ENCODE results near the gene MCEMP1.

The MCEMP1 gene

GRCh38 chr19:7676376-7676775 lies 514 bp upstream of the MCEMP1 start:
- Histone ChIP-seq H3K4me3 (ENCODE audit: low read depth in 1 of 2, low read length in 1 of 2) (peak overlapping the region; percentile 61 to 100), H3K36me3 (peaks cover 4% of the 10 kb centered on the region), H3K4me1 (ENCODE audit: control insufficient read depth in 1 of 2, insufficient read depth in 1 of 2, low read depth in 1 of 2, low read length in 1 of 2) (peaks cover 92 to 93% of the 10 kb centered on the region in 2 experiments), H3K27ac (peak overlapping the region; percentile 96), H3K27me3 (no peaks in the 10 kb centered on the region), H3K9me3 (no peaks in the 10 kb centered on the region)
- TF ChIP-seq CTCF (IDR thresholded peaks at IDR 0.05), result no peak

- Histone ChIP-seq H3K4me1 (ENCODE audit: control insufficient read depth in 1 of 2, insufficient read depth in 1 of 2, low read depth in 1 of 2, low read length in 1 of 2) (peaks cover 93 to 94% of the 10 kb centered on the region in 2 experiments), H3K27ac (peak overlapping the region; percentile 96), H3K36me3 (peaks cover 11% of the 10 kb centered on the region), H3K4me3 (ENCODE audit: low read depth in 1 of 2, low read length in 1 of 2) (peak overlapping the region; percentile 61 to 100), H3K27me3 (no peaks in the 10 kb centered on the region), H3K9me3 (no peaks in the 10 kb centered on the region)
- TF ChIP-seq CTCF (IDR thresholded peaks at IDR 0.05), result peak; percentile 25
These were observed 900 bp downstream of the MCEMP1 start for GRCh38 chr19:7677669-7678311.

GRCh38 chr19:7678971-7679751 lies 2.3 kb downstream of the MCEMP1 start:
- peak overlapping the region; percentile 96 for H3K27ac ChIP-seq
- H3K4me1 ChIP-seq (ENCODE audit: control insufficient read depth in 1 of 2, insufficient read depth in 1 of 2, low read depth in 1 of 2, low read length in 1 of 2), result peaks cover 79 to 81% of the 10 kb centered on the region in 2 experiments
- no peaks in the 10 kb centered on the region for H3K9me3 ChIP-seq
- no peaks in the 10 kb centered on the region for H3K27me3 ChIP-seq
- H3K4me3 ChIP-seq (ENCODE audit: low read depth in 1 of 2, low read length in 1 of 2), result peak overlapping the region; percentile 61 to 100
- peak; percentile 13 for TF ChIP-seq CTCF (IDR thresholded peaks at IDR 0.05)
- peaks cover 25% of the 10 kb centered on the region for H3K36me3 ChIP-seq

GRCh38 chr19:7679771-7680605 lies 3.1 kb downstream of the MCEMP1 start:
- peaks cover 71 to 73% of the 10 kb centered on the region in 2 experiments for H3K4me1 ChIP-seq (ENCODE audit: control insufficient read depth in 1 of 2, insufficient read depth in 1 of 2, low read depth in 1 of 2, low read length in 1 of 2)
- no peak for TF ChIP-seq CTCF (IDR thresholded peaks at IDR 0.05)
- no peaks in the 10 kb centered on the region for H3K27me3 ChIP-seq
- peak overlapping the region; percentile 97 to 100 for H3K4me3 ChIP-seq (ENCODE audit: low read depth in 1 of 2, low read length in 1 of 2)
- no peaks in the 10 kb centered on the region for H3K9me3 ChIP-seq
- H3K27ac ChIP-seq, result peak overlapping the region; percentile 96
- H3K36me3 ChIP-seq, result peaks cover 31% of the 10 kb centered on the region

GRCh38 chr19:7680606-7681339 lies 3.9 kb downstream of the MCEMP1 start, which contains the start of gene TRAPPC5:
TRAPPC5 (plus strand) TSS chr19:7680833; CDS start chr19:7682254, 1,421 bp downstream.
- Histone ChIP-seq H3K36me3 (peaks cover 39% of the 10 kb centered on the region), H3K27me3 (no peaks in the 10 kb centered on the region), H3K4me3 (ENCODE audit: low read depth in 1 of 2, low read length in 1 of 2) (peak within 1 kb of the TSS; percentile 97 to 100), H3K27ac (peak within 1 kb of the TSS; percentile 96), H3K4me1 (ENCODE audit: control insufficient read depth in 1 of 2, insufficient read depth in 1 of 2, low read depth in 1 of 2, low read length in 1 of 2) (peaks cover 63 to 65% of the 10 kb centered on the region in 2 experiments), H3K9me3 (no peaks in the 10 kb centered on the region)
- peak; percentile 100 for TF ChIP-seq CTCF (IDR thresholded peaks at IDR 0.05)

Measured in neutrophil (primary cell).